Stimulated activated memory B cell treated with anti-CD40 and anti-IgM and Interleukin-4, amounts not matched to agents 10 μg/mL and 1 μg/mL and 100 μg/mL, for 72 hours (primary cell): ENCODE measurements around the gene RASL12.
A peak's percentile ranks its signal among the peaks of the same experiment; 100 is the strongest.
"Not testable (repeated sequence)": the region's sequence is repeated elsewhere in the genome, so short reads cannot be mapped to it uniquely, and the experiment has no call there.

Experiments
- ATAC-seq: fragments of 150-1000 bp; cut with Tn5 transposase; 2 replicates; pipeline ENCODE4 v1.10.0; 2021
- H3K27ac Mint-ChIP-seq: one replicate; pipeline ENCODE4 v1.8.0; 2022; ENCODE audit warnings: mild to moderate bottlenecking, mixed read lengths
- H3K27me3 Mint-ChIP-seq: one replicate; pipeline ENCODE4 v1.8.0; 2022; ENCODE audit warnings: mixed read lengths
- H3K36me3 Mint-ChIP-seq: one replicate; pipeline ENCODE4 v1.8.0; 2022; ENCODE audit warnings: mixed read lengths
- H3K4me1 Mint-ChIP-seq: one replicate; pipeline ENCODE4 v1.8.0; 2022; ENCODE audit warnings: mixed read lengths
- H3K4me3 Mint-ChIP-seq: one replicate; pipeline ENCODE4 v1.8.0; 2022; ENCODE audit warnings: mild to moderate bottlenecking, moderate library complexity, mixed read lengths
- H3K9me3 Mint-ChIP-seq: one replicate; pipeline ENCODE4 v1.8.0; 2022; ENCODE audit warnings: mixed read lengths

RASL12 gene

GRCh38 chr15:65038836-65039235 lies 29.0 kb downstream of the RASL12 start:
- H3K4me3 Mint-ChIP-seq, result no peak overlapping the region
- H3K27me3 Mint-ChIP-seq, result no peaks in the 10 kb centered on the region
- peaks cover 4% of the 10 kb centered on the region for H3K4me1 Mint-ChIP-seq
- no peak for ATAC-seq
- H3K9me3 Mint-ChIP-seq, result no peaks in the 10 kb centered on the region
- no peaks in the 10 kb centered on the region for H3K36me3 Mint-ChIP-seq
- H3K27ac Mint-ChIP-seq, result no peak overlapping the region

- Mint-ChIP-seq H3K4me3 (no peak overlapping the region), H3K27ac (no peak overlapping the region), H3K4me1 (peaks cover 8% of the 10 kb centered on the region), H3K9me3 (no peaks in the 10 kb centered on the region), H3K36me3 (no peaks in the 10 kb centered on the region), H3K27me3 (no peaks in the 10 kb centered on the region)
- no peak for ATAC-seq
Measured at GRCh38 chr15:65038428-65038827, 29.4 kb downstream of the RASL12 start.

GRCh38 chr15:65037309-65037708 lies 30.5 kb downstream of the RASL12 start:
- Mint-ChIP-seq H3K36me3 (no peaks in the 10 kb centered on the region), H3K4me1 (peaks cover 20% of the 10 kb centered on the region), H3K27ac (no peak overlapping the region), H3K4me3 (no peak overlapping the region), H3K9me3 (no peaks in the 10 kb centered on the region), H3K27me3 (no peaks in the 10 kb centered on the region)
- ATAC-seq, result no peak

GRCh38 chr15:65034719-65035118 lies 33.1 kb downstream of the RASL12 start:
- Mint-ChIP-seq H3K27ac (no peak overlapping the region), H3K9me3 (no peaks in the 10 kb centered on the region), H3K36me3 (no peaks in the 10 kb centered on the region), H3K4me3 (no peak overlapping the region), H3K4me1 (peaks cover 21% of the 10 kb centered on the region), H3K27me3 (no peaks in the 10 kb centered on the region)
- ATAC-seq, result no peak

GRCh38 chr15:65033659-65034269 lies 34.0 kb downstream of the RASL12 start:
- H3K4me1 Mint-ChIP-seq, result peaks cover 21% of the 10 kb centered on the region
- no peaks in the 10 kb centered on the region for H3K36me3 Mint-ChIP-seq
- peak overlapping the region; percentile 45 for H3K27ac Mint-ChIP-seq
- ATAC-seq, result peak; percentile 59
- H3K9me3 Mint-ChIP-seq, result no peaks in the 10 kb centered on the region
- no peaks in the 10 kb centered on the region for H3K27me3 Mint-ChIP-seq
- H3K4me3 Mint-ChIP-seq, result no peak overlapping the region

- Mint-ChIP-seq H3K4me1 (peaks cover 28% of the 10 kb centered on the region), H3K27me3 (no peaks in the 10 kb centered on the region), H3K36me3 (no peaks in the 10 kb centered on the region), H3K9me3 (no peaks in the 10 kb centered on the region), H3K4me3 (no peak overlapping the region), H3K27ac (peak overlapping the region; percentile 45)
- ATAC-seq, result peak; percentile 76
Measured at GRCh38 chr15:65032801-65033537, 34.8 kb downstream of the RASL12 start.

- ATAC-seq, result no peak
- H3K4me3 Mint-ChIP-seq, result peak overlapping the region; percentile 90
- H3K9me3 Mint-ChIP-seq, result no peaks in the 10 kb centered on the region
- H3K4me1 Mint-ChIP-seq, result peaks cover 32% of the 10 kb centered on the region
- peaks cover 13% of the 10 kb centered on the region for H3K36me3 Mint-ChIP-seq
- no peaks in the 10 kb centered on the region for H3K27me3 Mint-ChIP-seq
- peak overlapping the region; percentile 74 for H3K27ac Mint-ChIP-seq
Measured at GRCh38 chr15:65029736-65030208, 38.0 kb downstream of the RASL12 start.

GRCh38 chr15:65028921-65029735 lies 38.7 kb downstream of the RASL12 start, which contains the start of gene MTFMT:
Gene MTFMT, minus strand, starts transcription at chr15:65029639. Its CDS starts 26 bp downstream, at chr15:65029613.
- H3K4me3 Mint-ChIP-seq, result peak within 1 kb of the TSS; percentile 90
- H3K4me1 Mint-ChIP-seq, result peaks cover 31% of the 10 kb centered on the region
- H3K9me3 Mint-ChIP-seq, result no peaks in the 10 kb centered on the region
- ATAC-seq, result peak; percentile 95
- H3K36me3 Mint-ChIP-seq, result peaks cover 18% of the 10 kb centered on the region
- no peaks in the 10 kb centered on the region for H3K27me3 Mint-ChIP-seq
- H3K27ac Mint-ChIP-seq, result peak within 1 kb of the TSS; percentile 74

GRCh38 chr15:65028338-65028737 lies 39.5 kb downstream of the RASL12 start:
- ATAC-seq, result no peak
- Mint-ChIP-seq H3K4me3 (peak overlapping the region; percentile 90), H3K36me3 (peaks cover 18% of the 10 kb centered on the region), H3K27ac (peak overlapping the region; percentile 74), H3K4me1 (peaks cover 23% of the 10 kb centered on the region), H3K27me3 (no peaks in the 10 kb centered on the region), H3K9me3 (no peaks in the 10 kb centered on the region)

GRCh38 chr15:65027593-65027992 lies 40.2 kb downstream of the RASL12 start:
- Mint-ChIP-seq H3K27ac (no peak overlapping the region), H3K4me1 (peaks cover 16% of the 10 kb centered on the region), H3K4me3 (no peak overlapping the region), H3K27me3 (no peaks in the 10 kb centered on the region), H3K36me3 (peaks cover 18% of the 10 kb centered on the region), H3K9me3 (no peaks in the 10 kb centered on the region)
- no peak for ATAC-seq

- H3K9me3 Mint-ChIP-seq, result no peaks in the 10 kb centered on the region
- H3K27me3 Mint-ChIP-seq, result no peaks in the 10 kb centered on the region
Measured at GRCh38 chr15:65026756-65027155, 41.0 kb downstream of the RASL12 start.

GRCh38 chr15:65021488-65021887 lies 46.3 kb downstream of the RASL12 start:
- H3K4me1 Mint-ChIP-seq, result no peaks in the 10 kb centered on the region
- H3K36me3 Mint-ChIP-seq, result peaks cover 51% of the 10 kb centered on the region
- no peaks in the 10 kb centered on the region for H3K9me3 Mint-ChIP-seq
- H3K27ac Mint-ChIP-seq, result no peak overlapping the region
- H3K4me3 Mint-ChIP-seq, result no peak overlapping the region
- no peaks in the 10 kb centered on the region for H3K27me3 Mint-ChIP-seq
- ATAC-seq, result no peak

More at GRCh38 chr15:65026756-65027155, 41.0 kb downstream of the RASL12 start:
- peaks cover 12% of the 10 kb centered on the region for H3K4me1 Mint-ChIP-seq
- H3K4me3 Mint-ChIP-seq, result no peak overlapping the region
- H3K36me3 Mint-ChIP-seq, result peaks cover 18% of the 10 kb centered on the region
- H3K27ac Mint-ChIP-seq, result no peak overlapping the region
- ATAC-seq, result no peak

GRCh38 chr15:65020419-65020818 lies 47.4 kb downstream of the RASL12 start:
- no peak overlapping the region for H3K27ac Mint-ChIP-seq
- peaks cover 48% of the 10 kb centered on the region for H3K36me3 Mint-ChIP-seq
- ATAC-seq, result peak; percentile 27
- H3K9me3 Mint-ChIP-seq, result no peaks in the 10 kb centered on the region
- no peaks in the 10 kb centered on the region for H3K27me3 Mint-ChIP-seq
- H3K4me3 Mint-ChIP-seq, result no peak overlapping the region
- H3K4me1 Mint-ChIP-seq, result no peaks in the 10 kb centered on the region

GRCh38 chr15:65011198-65011597 lies 56.6 kb downstream of the RASL12 start:
- not testable (repeated sequence) for H3K4me3 Mint-ChIP-seq, H3K27ac Mint-ChIP-seq, H3K4me1 Mint-ChIP-seq, H3K27me3 Mint-ChIP-seq, ATAC-seq, H3K9me3 Mint-ChIP-seq
- H3K36me3 Mint-ChIP-seq, result peaks cover 48% of the 10 kb centered on the region

- H3K27ac Mint-ChIP-seq, result peak overlapping the region; percentile 8
Measured at GRCh38 chr15:65008983-65009382, 58.8 kb downstream of the RASL12 start.

More at GRCh38 chr15:65008983-65009382, 58.8 kb downstream of the RASL12 start:
- Mint-ChIP-seq H3K27me3 (no peaks in the 10 kb centered on the region), H3K9me3 (peaks cover 4% of the 10 kb centered on the region), H3K4me3 (no peak overlapping the region), H3K4me1 (peaks cover 5% of the 10 kb centered on the region), H3K36me3 (peaks cover 33% of the 10 kb centered on the region)
- no peak for ATAC-seq
